ENCODE data around the gene GSE1. TPM values are rescaled to one million over a fixed set of nuclear protein-coding genes. Genes with fewer than 3 reads are reported as not detected.

GSE1 gene
- total RNA-seq, 3 donors from 2014 or later: 52.3 to 105 (median 60.7) TPM

DNA sequence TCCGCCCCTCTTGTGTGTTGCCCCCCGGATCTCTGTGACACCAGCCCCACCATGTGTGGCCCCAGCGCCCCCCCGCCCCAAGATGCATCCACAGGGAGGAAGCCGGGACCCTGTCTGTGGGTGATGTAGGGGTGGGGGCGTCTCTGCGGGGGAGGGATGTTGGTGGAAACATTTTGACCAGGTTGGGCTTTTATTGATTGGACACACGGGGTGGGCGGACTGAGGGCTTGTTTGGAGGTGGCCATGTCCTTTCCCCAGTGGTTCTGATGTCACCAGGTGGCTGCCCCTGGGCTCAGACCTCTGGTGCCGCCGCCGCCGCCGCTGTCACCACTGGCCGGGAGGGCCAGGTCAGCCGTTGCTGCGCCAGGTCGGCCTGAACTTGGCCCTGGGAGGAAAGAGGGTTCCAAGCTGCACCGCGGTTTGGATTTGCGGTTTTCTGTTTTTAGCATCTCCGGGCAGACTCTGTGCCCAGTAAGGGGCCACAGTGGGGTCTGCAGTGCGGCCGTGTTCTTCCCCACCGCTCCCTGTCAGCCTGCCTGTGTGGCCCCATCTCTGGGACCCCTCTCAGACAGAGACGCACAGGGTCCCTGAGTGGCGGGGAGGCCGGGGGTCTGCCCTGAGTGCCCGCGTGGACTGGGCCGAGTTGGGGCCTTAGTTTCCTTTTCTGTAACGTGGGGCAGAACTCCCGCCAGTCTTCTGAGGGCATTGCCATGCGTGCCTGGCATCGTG lies 19.8 kb downstream of the GSE1 start:
- H3K27ac ChIP-seq: no peak overlapping the region
- intact Hi-C loops (cut with DNase I; ENCODE audit: low total_unique reads): no loop called here
- no peaks in the 10 kb centered on the region for H3K36me3 ChIP-seq
- DNase-seq (ENCODE audit: low spot score in 2 of 2): no peak
- H3K27me3 ChIP-seq: no peaks in the 10 kb centered on the region
- H3K4me3 ChIP-seq: no peak overlapping the region
- no peaks in the 10 kb centered on the region for H3K4me1 ChIP-seq
- no peak for TF ChIP-seq POLR2A (IDR thresholded peaks at IDR 0.05)
- TF ChIP-seq POLR2AphosphoS5 (IDR thresholded peaks at IDR 0.05): no peak
- TF ChIP-seq, protein P1, sequence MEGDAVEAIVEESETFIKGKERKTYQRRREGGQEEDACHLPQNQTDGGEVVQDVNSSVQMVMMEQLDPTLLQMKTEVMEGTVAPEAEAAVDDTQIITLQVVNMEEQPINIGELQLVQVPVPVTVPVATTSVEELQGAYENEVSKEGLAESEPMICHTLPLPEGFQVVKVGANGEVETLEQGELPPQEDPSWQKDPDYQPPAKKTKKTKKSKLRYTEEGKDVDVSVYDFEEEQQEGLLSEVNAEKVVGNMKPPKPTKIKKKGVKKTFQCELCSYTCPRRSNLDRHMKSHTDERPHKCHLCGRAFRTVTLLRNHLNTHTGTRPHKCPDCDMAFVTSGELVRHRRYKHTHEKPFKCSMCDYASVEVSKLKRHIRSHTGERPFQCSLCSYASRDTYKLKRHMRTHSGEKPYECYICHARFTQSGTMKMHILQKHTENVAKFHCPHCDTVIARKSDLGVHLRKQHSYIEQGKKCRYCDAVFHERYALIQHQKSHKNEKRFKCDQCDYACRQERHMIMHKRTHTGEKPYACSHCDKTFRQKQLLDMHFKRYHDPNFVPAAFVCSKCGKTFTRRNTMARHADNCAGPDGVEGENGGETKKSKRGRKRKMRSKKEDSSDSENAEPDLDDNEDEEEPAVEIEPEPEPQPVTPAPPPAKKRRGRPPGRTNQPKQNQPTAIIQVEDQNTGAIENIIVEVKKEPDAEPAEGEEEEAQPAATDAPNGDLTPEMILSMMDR (IDR thresholded peaks at IDR 0.05): no peak
- peaks cover 3 to 8% of the 10 kb centered on the region in 2 donors for H3K9me3 ChIP-seq

DNA sequence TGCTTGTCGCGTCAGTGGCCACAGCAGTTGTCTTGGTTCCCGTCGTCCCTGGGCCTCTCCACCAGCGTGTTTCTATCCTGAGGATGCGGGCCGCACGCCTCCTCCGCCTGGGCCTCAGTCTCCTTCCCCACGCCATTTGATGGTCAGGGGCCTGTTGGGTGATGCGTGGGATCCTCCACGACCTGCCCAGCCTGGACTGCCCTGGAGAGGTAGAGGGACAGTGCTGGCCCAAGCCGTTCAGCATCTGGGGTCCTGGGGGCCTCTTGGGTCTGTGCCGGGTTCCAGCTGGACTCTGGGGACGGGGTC lies 20.3 kb downstream of the GSE1 start:
- TF ChIP-seq POLR2A (IDR thresholded peaks at IDR 0.05): no peak
- TF ChIP-seq, protein P1 (IDR thresholded peaks at IDR 0.05): no peak
- TF ChIP-seq POLR2AphosphoS5 (IDR thresholded peaks at IDR 0.05): no peak
- intact Hi-C loops (cut with DNase I; ENCODE audit: low total_unique reads): no loop called here

DNA sequence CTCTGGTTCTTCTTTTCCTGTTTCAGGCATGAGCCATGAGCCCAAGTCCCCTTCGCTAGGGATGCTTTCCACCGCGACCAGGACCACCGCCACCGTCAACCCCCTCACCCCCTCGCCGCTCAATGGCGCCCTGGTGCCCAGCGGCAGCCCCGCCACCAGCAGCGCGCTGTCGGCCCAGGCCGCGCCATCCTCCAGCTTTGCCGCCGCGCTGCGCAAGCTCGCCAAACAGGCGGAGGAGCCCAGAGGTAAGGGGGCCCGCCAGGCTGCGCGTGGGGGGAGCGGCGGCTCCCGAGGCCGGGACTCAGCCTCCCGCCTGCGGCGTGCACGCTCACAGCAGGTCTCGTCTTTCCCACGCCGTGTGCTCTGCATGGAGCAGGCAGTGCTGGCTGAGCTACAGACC lies 20.8 kb downstream of the GSE1 start:
- no peaks in the 10 kb centered on the region for H3K27me3 ChIP-seq
- no peak overlapping the region for H3K27ac ChIP-seq
- TF ChIP-seq, protein P1 (IDR thresholded peaks at IDR 0.05): no peak
- TF ChIP-seq POLR2A (IDR thresholded peaks at IDR 0.05): no peak
- no peak for TF ChIP-seq POLR2AphosphoS5 (IDR thresholded peaks at IDR 0.05)
- no peak overlapping the region for H3K4me3 ChIP-seq
- DNase-seq (ENCODE audit: low spot score in 2 of 2): no peak
- intact Hi-C loops (cut with DNase I; ENCODE audit: low total_unique reads): no loop called here
- no peaks in the 10 kb centered on the region for H3K36me3 ChIP-seq
- no peaks in the 10 kb centered on the region for H3K4me1 ChIP-seq
- peaks cover 3 to 8% of the 10 kb centered on the region in 2 donors for H3K9me3 ChIP-seq

More for the DNA sequence above, 20.3 kb downstream of the GSE1 start:
- no peaks in the 10 kb centered on the region for H3K4me1 ChIP-seq
- peaks cover 3 to 8% of the 10 kb centered on the region in 2 donors for H3K9me3 ChIP-seq
- DNase-seq (ENCODE audit: low spot score in 2 of 2): no peak
- H3K27me3 ChIP-seq: no peaks in the 10 kb centered on the region
- H3K4me3 ChIP-seq: no peak overlapping the region
- no peak overlapping the region for H3K27ac ChIP-seq
- no peaks in the 10 kb centered on the region for H3K36me3 ChIP-seq

DNA sequence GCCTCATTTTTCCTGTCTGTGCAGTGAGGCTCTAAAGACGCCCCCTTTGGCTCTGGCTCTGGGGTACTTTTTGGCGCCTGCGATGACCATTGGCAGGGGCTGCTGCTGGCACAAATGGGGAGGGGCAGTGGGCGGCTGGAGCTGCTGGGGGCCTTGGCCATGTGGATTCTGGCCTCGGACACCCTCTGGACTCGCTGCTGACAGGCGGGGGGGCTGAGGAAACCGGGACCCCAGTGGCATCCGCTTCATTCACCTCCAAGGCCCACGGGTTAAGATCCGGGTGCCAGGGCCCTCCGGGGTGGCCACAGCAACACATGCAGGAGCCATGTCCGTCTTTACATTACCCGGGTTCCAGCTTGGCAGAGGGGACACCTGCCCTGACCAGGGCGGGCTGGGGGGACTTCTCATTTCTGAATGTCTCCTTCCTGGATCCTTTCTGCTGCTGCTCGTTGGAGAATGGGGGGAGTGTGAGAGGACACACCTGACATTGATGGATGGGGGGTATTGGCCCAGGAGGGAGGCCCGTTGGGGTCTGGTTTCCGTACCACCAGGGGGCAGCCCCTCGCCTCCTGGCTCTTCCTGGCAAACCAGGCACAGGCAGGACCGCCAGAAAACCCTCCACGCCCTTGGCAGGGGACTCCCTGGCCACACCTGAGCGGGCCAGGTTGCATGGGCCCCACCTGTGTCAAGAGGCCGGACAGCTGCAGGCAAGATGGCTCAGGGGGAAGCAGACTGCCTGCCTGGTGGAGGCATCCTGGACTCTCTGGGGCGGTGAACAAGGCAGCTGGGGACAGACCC lies 21.8 kb downstream of the GSE1 start:
- peaks cover 0 to under 1% of the 10 kb centered on the region in 2 donors for H3K9me3 ChIP-seq
- TF ChIP-seq POLR2AphosphoS5 (IDR thresholded peaks at IDR 0.05) (no peak), POLR2A (IDR thresholded peaks at IDR 0.05) (no peak)
- TF ChIP-seq, protein P1 (IDR thresholded peaks at IDR 0.05): no peak
- no peak for DNase-seq (ENCODE audit: low spot score in 2 of 2)
- intact Hi-C loops (cut with DNase I; ENCODE audit: low total_unique reads): no loop called here
- no peak overlapping the region for H3K4me3 ChIP-seq
- no peaks in the 10 kb centered on the region for H3K27me3 ChIP-seq
- H3K4me1 ChIP-seq: peaks cover 0 to 9% of the 10 kb centered on the region in 2 donors
- no peak overlapping the region for H3K27ac ChIP-seq
- no peaks in the 10 kb centered on the region for H3K36me3 ChIP-seq

DNA sequence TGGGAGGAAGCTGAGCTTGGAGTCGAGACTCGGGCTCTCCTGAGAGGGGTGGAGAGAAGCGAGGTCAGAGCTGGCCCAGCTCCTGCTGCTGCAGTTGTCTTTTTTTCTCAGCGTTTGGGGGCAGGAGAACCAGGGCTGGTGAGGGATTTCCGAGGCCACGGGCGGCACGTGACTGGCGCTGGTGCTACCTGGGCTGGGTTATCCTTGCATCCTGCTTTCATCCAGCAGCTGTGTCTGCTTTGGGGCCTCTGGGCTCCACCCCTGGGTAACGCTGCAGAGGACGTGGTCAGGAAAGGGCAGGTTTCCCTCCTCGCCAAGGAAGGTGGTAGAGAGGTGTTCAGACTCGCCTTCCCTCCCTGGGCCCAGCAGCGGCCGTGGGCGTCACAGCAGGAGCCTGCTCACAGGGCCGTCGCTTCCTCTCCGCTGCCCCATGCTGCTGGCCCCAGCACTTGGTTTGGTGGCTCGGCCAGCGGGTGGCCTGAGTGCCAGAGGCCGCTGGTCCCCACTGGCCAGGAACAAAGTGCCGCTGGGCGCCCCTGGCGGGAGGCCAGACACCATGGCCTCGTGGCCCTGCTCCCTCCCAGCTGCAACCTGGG lies 22.5 kb downstream of the GSE1 start:
- Histone ChIP-seq H3K4me3 (no peak overlapping the region), H3K36me3 (no peaks in the 10 kb centered on the region), H3K27me3 (no peaks in the 10 kb centered on the region), H3K9me3 (no peaks in the 10 kb centered on the region), H3K4me1 (peaks cover 0 to 9% of the 10 kb centered on the region in 2 donors), H3K27ac (peak overlapping the region in 1 of 2 donors; percentile 40)
- intact Hi-C loops (cut with DNase I; ENCODE audit: low total_unique reads): no loop called here
- TF ChIP-seq, protein P1 (IDR thresholded peaks at IDR 0.05): no peak
- TF ChIP-seq POLR2AphosphoS5 (IDR thresholded peaks at IDR 0.05): no peak
- no peak for TF ChIP-seq POLR2A (IDR thresholded peaks at IDR 0.05)
- DNase-seq (ENCODE audit: low spot score in 2 of 2): no peak

All from breast epithelium (tissue), 4 donors.